DMS53 treated with DMSO at 0.1 percent for 48 hours (cell line): ENCODE results near the gene MYO6.

Experiments
- DNase-seq: peaks from one replicate; lab custom pipeline; 2025; ENCODE audit not compliant: unreplicated experiment; lab: John Stamatoyannopoulos, UW

The MYO6 gene

GRCh38 chr6:75762063-75762462 is 13.0 kb downstream of the MYO6 start:
- DNase-seq = no peak

- no peak for DNase-seq
Observed at GRCh38 chr6:75766387-75766786, 17.3 kb downstream of the MYO6 start.

- DNase-seq = no peak
Observed at GRCh38 chr6:75770844-75771243, 21.8 kb downstream of the MYO6 start.

- no peak for DNase-seq
Observed at GRCh38 chr6:75775219-75775618, 26.2 kb downstream of the MYO6 start.

- DNase-seq = no peak
Observed at GRCh38 chr6:75776461-75776860, 27.4 kb downstream of the MYO6 start.

- DNase-seq = no peak
Observed at GRCh38 chr6:75778757-75779156, 29.7 kb downstream of the MYO6 start.

GRCh38 chr6:75786152-75786551 is 37.1 kb downstream of the MYO6 start:
- DNase-seq = no peak

- DNase-seq = no peak
Observed at GRCh38 chr6:75788894-75789293, 39.9 kb downstream of the MYO6 start.

- no peak for DNase-seq
Observed at GRCh38 chr6:75791881-75792280, 42.8 kb downstream of the MYO6 start.

- no peak for DNase-seq
Observed at GRCh38 chr6:75794351-75794846, 45.4 kb downstream of the MYO6 start.

- DNase-seq = no peak
Observed at GRCh38 chr6:75794954-75795739, 46.1 kb downstream of the MYO6 start.

- DNase-seq = no peak
Observed at GRCh38 chr6:75796723-75797122, 47.7 kb downstream of the MYO6 start.

- no peak for DNase-seq
Observed at GRCh38 chr6:75800133-75800532, 51.1 kb downstream of the MYO6 start.

- no peak for DNase-seq
Observed at GRCh38 chr6:75800708-75801505, 51.9 kb downstream of the MYO6 start.

GRCh38 chr6:75802366-75802765 is 53.3 kb downstream of the MYO6 start:
- no peak for DNase-seq

GRCh38 chr6:75808507-75808906 is 59.5 kb downstream of the MYO6 start:
- DNase-seq = no peak

- DNase-seq = no peak
Observed at GRCh38 chr6:75812560-75812959, 63.5 kb downstream of the MYO6 start.

GRCh38 chr6:75813476-75814250 is 64.6 kb downstream of the MYO6 start:
- no peak for DNase-seq

- DNase-seq = no peak
Observed at GRCh38 chr6:75815756-75816155, 66.7 kb downstream of the MYO6 start.

- DNase-seq = no peak
Observed at GRCh38 chr6:75818098-75818855, 69.2 kb downstream of the MYO6 start.
